PFSK-1 (cell line): ENCODE data around the gene PIWIL4.

Experiments used
- FOXP2 ChIP-seq: optimal IDR thresholded peaks from 2 replicates; pipeline ENCODE3; 2011; ENCODE audit warnings: borderline replicate concordance, control low read depth, inconsistent platforms; ENCODE audit not compliant: insufficient read depth; ENCODE audit errors: extremely low read length, extremely low read depth
- POLR2AphosphoS5 ChIP-seq: IDR thresholded peaks from 2 replicates; pipeline ENCODE4 v1.6.1; 2012; ENCODE audit warnings: low read depth, mild to moderate bottlenecking, control low read depth, low read length, moderate library complexity
- SIN3A ChIP-seq: IDR thresholded peaks from 2 replicates; pipeline ENCODE4 v1.6.1; 2012; ENCODE audit warnings: mild to moderate bottlenecking, low read length, moderate library complexity, borderline replicate concordance; ENCODE audit not compliant: insufficient read depth
- TAF1 ChIP-seq: IDR thresholded peaks from 2 replicates; pipeline ENCODE4 v1.6.1; 2012; ENCODE audit warnings: low read length, control low read depth, borderline replicate concordance; ENCODE audit not compliant: insufficient read depth
- TF ChIP-seq, protein P1 (sequence below), 2 experiments: IDR thresholded peaks; 2 replicates each; pipeline versions ENCODE4 v1.6.1 to v1.8.0; 2011 to 2012; ENCODE audit warnings: low read depth in 2 of 2, low read length in 2 of 2, control low read depth in 1 of 2, inconsistent platforms in 1 of 2, mild to moderate bottlenecking in 1 of 2, moderate library complexity in 1 of 2; ENCODE audit not compliant: insufficient read depth in 1 of 2

PIWIL4 gene

DNA sequence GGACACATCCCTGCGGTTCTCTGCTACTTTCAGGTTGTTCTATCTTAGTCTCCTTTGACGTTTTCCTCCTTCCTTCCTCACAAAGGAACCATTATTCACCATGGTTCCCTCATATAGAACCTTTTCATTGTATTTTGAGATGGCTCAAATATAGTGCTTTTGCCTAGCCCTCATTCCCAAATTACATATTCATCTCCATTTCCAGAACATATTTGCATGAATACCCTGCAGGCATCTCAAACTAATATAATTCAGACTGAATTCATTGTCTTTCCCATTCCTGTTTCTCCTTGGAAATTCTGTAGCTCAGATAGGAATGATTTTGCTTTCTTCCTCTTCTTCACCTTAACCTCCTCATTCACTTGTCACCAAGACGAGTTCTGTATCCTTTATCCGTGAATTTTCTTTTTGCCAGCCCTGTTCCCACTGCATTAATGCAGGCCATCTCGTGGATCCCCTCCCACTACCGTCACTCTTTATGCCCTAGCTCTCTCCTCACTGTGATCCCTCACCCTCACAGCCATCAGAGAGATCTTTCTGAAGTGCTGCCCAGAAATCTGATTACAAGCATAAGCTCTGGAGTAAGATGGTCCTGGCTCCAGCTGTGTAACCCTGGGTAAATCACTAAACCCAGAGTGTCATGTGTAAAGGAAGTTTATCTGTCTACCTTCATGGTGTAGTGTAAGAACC lies 23.3 kb downstream of the PIWIL4 start:
- TF ChIP-seq FOXP2 (no peak), POLR2AphosphoS5 (no peak), TAF1 (no peak), SIN3A (no peak)
- TF ChIP-seq, protein P1, sequence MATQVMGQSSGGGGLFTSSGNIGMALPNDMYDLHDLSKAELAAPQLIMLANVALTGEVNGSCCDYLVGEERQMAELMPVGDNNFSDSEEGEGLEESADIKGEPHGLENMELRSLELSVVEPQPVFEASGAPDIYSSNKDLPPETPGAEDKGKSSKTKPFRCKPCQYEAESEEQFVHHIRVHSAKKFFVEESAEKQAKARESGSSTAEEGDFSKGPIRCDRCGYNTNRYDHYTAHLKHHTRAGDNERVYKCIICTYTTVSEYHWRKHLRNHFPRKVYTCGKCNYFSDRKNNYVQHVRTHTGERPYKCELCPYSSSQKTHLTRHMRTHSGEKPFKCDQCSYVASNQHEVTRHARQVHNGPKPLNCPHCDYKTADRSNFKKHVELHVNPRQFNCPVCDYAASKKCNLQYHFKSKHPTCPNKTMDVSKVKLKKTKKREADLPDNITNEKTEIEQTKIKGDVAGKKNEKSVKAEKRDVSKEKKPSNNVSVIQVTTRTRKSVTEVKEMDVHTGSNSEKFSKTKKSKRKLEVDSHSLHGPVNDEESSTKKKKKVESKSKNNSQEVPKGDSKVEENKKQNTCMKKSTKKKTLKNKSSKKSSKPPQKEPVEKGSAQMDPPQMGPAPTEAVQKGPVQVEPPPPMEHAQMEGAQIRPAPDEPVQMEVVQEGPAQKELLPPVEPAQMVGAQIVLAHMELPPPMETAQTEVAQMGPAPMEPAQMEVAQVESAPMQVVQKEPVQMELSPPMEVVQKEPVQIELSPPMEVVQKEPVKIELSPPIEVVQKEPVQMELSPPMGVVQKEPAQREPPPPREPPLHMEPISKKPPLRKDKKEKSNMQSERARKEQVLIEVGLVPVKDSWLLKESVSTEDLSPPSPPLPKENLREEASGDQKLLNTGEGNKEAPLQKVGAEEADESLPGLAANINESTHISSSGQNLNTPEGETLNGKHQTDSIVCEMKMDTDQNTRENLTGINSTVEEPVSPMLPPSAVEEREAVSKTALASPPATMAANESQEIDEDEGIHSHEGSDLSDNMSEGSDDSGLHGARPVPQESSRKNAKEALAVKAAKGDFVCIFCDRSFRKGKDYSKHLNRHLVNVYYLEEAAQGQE (IDR thresholded peaks at IDR 0.05; ENCODE audit: insufficient read depth in 1 of 2, low read depth in 2 of 2, low read length in 2 of 2): no peak

DNA sequence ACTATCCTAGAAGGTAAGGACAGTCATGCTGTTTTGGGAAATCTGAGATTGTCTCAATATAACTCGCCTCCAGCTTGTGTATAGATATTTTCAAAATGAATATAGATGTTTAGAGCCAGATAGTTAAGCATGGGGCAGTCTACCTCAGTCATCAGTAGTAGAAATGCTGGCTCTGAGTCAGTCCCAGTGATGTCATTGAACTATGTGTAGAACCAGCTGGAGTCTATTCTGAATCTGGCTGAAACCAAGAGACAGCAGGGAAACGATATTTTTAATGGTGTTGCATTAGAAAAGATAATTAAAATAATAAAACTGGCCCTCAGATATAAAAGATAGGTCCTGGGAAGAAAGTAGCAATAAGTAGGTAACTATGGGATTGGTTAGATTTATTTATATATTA lies 25.9 kb downstream of the PIWIL4 start:
- TF ChIP-seq SIN3A (no peak), TAF1 (no peak), FOXP2 (no peak)

DNA sequence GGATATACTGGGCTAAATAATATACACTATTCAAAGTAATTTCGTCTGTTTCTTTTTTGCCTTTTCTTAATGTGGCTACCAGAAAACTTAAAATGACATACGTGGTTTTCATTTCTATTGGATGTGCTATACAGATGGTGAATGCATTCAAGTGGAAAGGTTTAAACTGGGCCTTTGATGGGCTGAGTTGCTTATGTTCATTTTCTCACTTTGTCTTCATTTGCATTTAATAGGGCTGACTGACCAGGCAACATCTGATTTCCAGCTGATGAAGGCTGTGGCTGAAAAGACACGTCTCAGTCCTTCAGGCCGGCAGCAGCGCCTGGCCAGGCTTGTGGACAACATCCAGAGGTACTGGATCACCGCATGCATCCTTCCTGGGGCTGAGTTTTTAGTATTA lies 27.9 kb downstream of the PIWIL4 start:
- TF ChIP-seq FOXP2: no peak

DNA sequence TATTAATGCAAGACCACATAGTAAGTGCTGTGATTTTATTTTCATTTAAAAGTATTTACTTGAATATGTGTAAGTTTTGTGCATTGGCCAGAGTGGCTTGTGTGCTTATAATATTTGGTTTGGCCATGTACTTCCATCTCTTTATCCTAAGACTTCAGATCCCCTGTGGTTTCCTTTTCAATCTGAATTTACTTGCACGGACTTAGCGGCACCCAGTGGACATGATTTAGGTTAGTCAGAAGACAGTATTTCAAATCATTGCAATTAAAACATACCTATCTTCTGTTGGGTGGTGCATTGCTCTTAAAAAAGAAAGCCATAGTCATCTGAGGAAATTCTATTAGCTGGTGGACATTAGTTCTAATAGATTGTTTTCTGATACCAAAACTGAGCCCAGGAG lies 30.7 kb downstream of the PIWIL4 start:
- TF ChIP-seq FOXP2: no peak
- TF ChIP-seq SIN3A: no peak
- no peak for TF ChIP-seq POLR2AphosphoS5
- TF ChIP-seq TAF1: no peak
- TF ChIP-seq, protein P1 (IDR thresholded peaks at IDR 0.05; ENCODE audit: insufficient read depth in 1 of 2, low read depth in 2 of 2, low read length in 2 of 2): no peak

DNA sequence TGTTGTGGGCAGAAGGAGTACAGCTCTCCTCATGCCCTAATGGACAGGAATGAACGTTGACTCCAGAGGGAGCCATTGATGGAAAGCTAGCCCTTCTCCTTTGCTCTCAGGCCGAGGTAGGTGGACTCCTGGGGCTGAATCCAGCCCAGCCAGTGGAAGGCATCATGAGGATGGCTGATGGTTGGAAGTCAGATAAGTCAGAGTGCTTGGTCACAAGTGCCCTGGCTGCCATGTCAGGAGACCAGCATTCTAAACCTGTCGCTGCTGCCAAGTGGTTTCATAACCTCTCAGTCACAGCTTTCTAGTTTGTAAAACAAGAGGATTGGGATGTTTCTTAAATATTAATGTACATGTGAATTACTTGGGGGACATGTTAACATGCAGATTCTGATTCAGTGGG lies 32.3 kb downstream of the PIWIL4 start:
- TF ChIP-seq TAF1: no peak
- TF ChIP-seq FOXP2: no peak
- TF ChIP-seq POLR2AphosphoS5: no peak
- TF ChIP-seq SIN3A: no peak
- TF ChIP-seq, protein P1 (IDR thresholded peaks at IDR 0.05; ENCODE audit: insufficient read depth in 1 of 2, low read depth in 2 of 2, low read length in 2 of 2): no peak

DNA sequence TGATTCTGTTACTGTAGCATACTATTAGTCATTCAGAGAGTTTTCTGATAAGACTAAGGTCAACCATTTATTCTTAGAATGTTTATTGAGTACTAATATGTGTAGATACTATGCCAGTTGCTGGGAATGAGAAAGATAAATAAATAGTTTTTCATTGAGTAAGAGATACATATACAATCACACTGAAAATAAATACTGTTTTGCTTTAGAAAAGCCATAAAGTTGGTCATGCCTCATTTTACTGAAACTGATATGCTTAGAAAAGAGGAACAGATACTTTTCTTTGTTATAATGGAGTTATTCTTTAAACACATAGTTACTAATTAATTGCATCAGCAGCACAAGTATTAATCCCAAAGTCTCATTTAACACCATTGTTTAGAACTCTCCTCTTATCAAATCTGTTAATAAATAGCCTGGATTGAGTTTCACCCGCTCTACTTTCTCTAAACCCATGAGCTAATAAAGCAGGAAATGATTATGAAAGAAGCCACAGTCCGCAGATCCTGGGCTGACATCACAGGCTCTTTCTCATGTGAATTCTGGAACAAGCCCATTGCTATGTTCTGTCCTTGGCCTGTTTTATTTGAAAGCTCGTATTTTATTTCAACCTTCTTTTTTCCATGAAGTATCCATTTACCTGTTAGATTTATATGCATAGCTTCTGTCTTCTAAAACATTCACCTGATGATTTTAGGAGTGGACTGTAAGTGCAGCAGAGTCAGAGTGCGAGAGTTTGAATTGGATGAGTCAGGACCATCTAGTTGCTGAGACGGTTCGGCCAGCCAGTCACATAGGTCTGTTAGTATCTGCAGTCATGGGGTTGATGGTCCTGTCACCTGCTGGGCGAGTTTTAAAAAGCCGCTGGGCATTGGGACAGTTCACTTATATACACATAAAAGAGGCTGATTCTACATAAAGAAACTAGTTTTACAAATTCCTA lies 35.5 kb downstream of the PIWIL4 start:
- TF ChIP-seq, protein P1 (IDR thresholded peaks at IDR 0.05; ENCODE audit: insufficient read depth in 1 of 2, low read depth in 2 of 2, low read length in 2 of 2): no peak
- TF ChIP-seq TAF1 (no peak), FOXP2 (no peak)
